Suppressor macrophage treated with lipopolysaccharide for 4 hours (primary cell): ENCODE data around the gene MYO3B.

Experiments used
- DNase-seq: peaks from one replicate; pipeline ENCODE4 v3.0.0-alpha.2; 2020

MYO3B gene

GRCh38 chr2:170237572-170238120, 59.7 kb downstream of the MYO3B start:
- DNase-seq: no peak

GRCh38 chr2:170238776-170239175, 60.8 kb downstream of the MYO3B start:
- no peak for DNase-seq

GRCh38 chr2:170240629-170241028, 62.7 kb downstream of the MYO3B start:
- no peak for DNase-seq

GRCh38 chr2:170241756-170242155, 63.8 kb downstream of the MYO3B start:
- DNase-seq: no peak

GRCh38 chr2:170243118-170243837, 65.3 kb downstream of the MYO3B start:
- no peak for DNase-seq

GRCh38 chr2:170243898-170244297, 66.0 kb downstream of the MYO3B start:
- no peak for DNase-seq

GRCh38 chr2:170244555-170244954, 66.6 kb downstream of the MYO3B start:
- DNase-seq: no peak

GRCh38 chr2:170245312-170245711, 67.4 kb downstream of the MYO3B start:
- DNase-seq: no peak

- no peak for DNase-seq
Observed at GRCh38 chr2:170247333-170247732, 69.4 kb downstream of the MYO3B start.

GRCh38 chr2:170247882-170248393, 70.0 kb downstream of the MYO3B start:
- no peak for DNase-seq

GRCh38 chr2:170248574-170249393, 70.8 kb downstream of the MYO3B start:
- DNase-seq: no peak

- no peak for DNase-seq
Observed at GRCh38 chr2:170249761-170250160, 71.8 kb downstream of the MYO3B start.

- no peak for DNase-seq
Observed at GRCh38 chr2:170250584-170250983, 72.6 kb downstream of the MYO3B start.

- no peak for DNase-seq
Observed at GRCh38 chr2:170252414-170252813, 74.5 kb downstream of the MYO3B start.

- no peak for DNase-seq
Observed at GRCh38 chr2:170253721-170254230, 75.8 kb downstream of the MYO3B start.

GRCh38 chr2:170254293-170254732, 76.4 kb downstream of the MYO3B start:
- no peak for DNase-seq

GRCh38 chr2:170255137-170255536, 77.2 kb downstream of the MYO3B start:
- DNase-seq: no peak

GRCh38 chr2:170255971-170256370, 78.0 kb downstream of the MYO3B start:
- DNase-seq: peak; percentile 24

GRCh38 chr2:170258382-170258781, 80.4 kb downstream of the MYO3B start:
- no peak for DNase-seq

GRCh38 chr2:170260188-170260587, 82.2 kb downstream of the MYO3B start:
- no peak for DNase-seq

- DNase-seq: no peak
Observed at GRCh38 chr2:170261566-170261965, 83.6 kb downstream of the MYO3B start.

- no peak for DNase-seq
Observed at GRCh38 chr2:170262343-170262742, 84.4 kb downstream of the MYO3B start.

- DNase-seq: no peak
Observed at GRCh38 chr2:170262806-170263205, 84.9 kb downstream of the MYO3B start.
